SU-DHL-6 (cell line): Measurements from ENCODE around the gene XIST.
"Not testable (repeated sequence)": the region's sequence is repeated elsewhere in the genome, so short reads cannot be mapped to it uniquely, and the experiment has no call there.

Experiments
- H2AFZ ChIP-seq: fragments of 200-600 bp; sonication (generic); 2 replicates; pipeline ENCODE4 v1.6.1; 2014; ENCODE audit warnings: low read depth, mild to moderate bottlenecking, moderate library complexity, mixed read lengths, antibody characterized with exemption, low read length; ENCODE audit not compliant: severe bottlenecking
- H3F3A ChIP-seq: fragments of 200-600 bp; shearing (Covaris generic); 2 replicates; pipeline ENCODE4 v1.6.0; 2016; ENCODE audit warnings: antibody characterized with exemption, mild to moderate bottlenecking; ENCODE audit not compliant: insufficient read depth
- H3K27ac ChIP-seq: fragments of 200-600 bp; sonication (generic); 2 replicates; pipeline ENCODE4 v1.5.1; 2016; ENCODE audit warnings: low read depth, mild to moderate bottlenecking, low read length, moderate library complexity, mixed read lengths
- H3K27me3 ChIP-seq: fragments of 200-600 bp; sonication (generic), shearing (Covaris generic); 2 replicates; pipeline ENCODE4 v1.6.0; 2014; ENCODE audit warnings: mild to moderate bottlenecking, low read length
- H3K36me3 ChIP-seq: fragments of 200-600 bp; sonication (generic); 2 replicates; pipeline ENCODE4 v1.6.1; 2014; ENCODE audit warnings: mild to moderate bottlenecking, low read length, mixed read lengths
- H3K4me2 ChIP-seq: fragments of 300-600, 200-600 bp; shearing (Covaris generic), sonication (generic); 2 replicates; pipeline ENCODE4 v1.6.0; 2014; ENCODE audit warnings: low read length, low read depth, mild to moderate bottlenecking; ENCODE audit not compliant: poor library complexity, severe bottlenecking
- H3K4me3 ChIP-seq: fragments of 200-600 bp; sonication (generic); 2 replicates; pipeline ENCODE4 v1.5.1; 2014; ENCODE audit warnings: antibody characterized with exemption, low read length, mild to moderate bottlenecking, mixed read lengths; ENCODE audit not compliant: insufficient read depth, poor library complexity, severe bottlenecking
- H3K79me2 ChIP-seq: fragments of 200-600 bp; sonication (generic); 2 replicates; pipeline ENCODE4 v1.6.1; 2014; ENCODE audit warnings: mild to moderate bottlenecking, low read length, moderate library complexity; ENCODE audit not compliant: insufficient read depth
- H3K9ac ChIP-seq: fragments of 200-600 bp; sonication (generic); 2 replicates; pipeline ENCODE4 v1.7.0; 2014; ENCODE audit warnings: mild to moderate bottlenecking, low read length
- H3K9me2 ChIP-seq: fragments of 200-600 bp; sonication (generic); replicated peaks from 2 replicates; pipeline ENCODE4 v1.6.1; 2014; ENCODE audit warnings: low read length; ENCODE audit not compliant: insufficient read depth
- H3K9me3 ChIP-seq: fragments of 200-600 bp; sonication (generic); 2 replicates; pipeline ENCODE4 v1.6.1; 2014; ENCODE audit warnings: low read length, mixed read lengths; ENCODE audit not compliant: insufficient read depth
- H4K20me1 ChIP-seq: fragments of 200-600 bp; sonication (generic); 2 replicates; pipeline ENCODE4 v1.6.1; 2014; ENCODE audit warnings: low read depth, mild to moderate bottlenecking, antibody characterized with exemption, low read length, moderate library complexity, mixed read lengths
- CTCF ChIP-seq: fragments of 200-600 bp; sonication (generic); IDR thresholded peaks from one replicate; pipeline ENCODE4 v1.5.1; 2017; ENCODE audit warnings: antibody characterized with exemption, mild to moderate bottlenecking, low read length, moderate library complexity; ENCODE audit not compliant: insufficient read depth, poor library complexity, severe bottlenecking
- EZH2phosphoT487 ChIP-seq: fragments of 200-600 bp; sonication (generic), shearing (Covaris generic); conservative IDR thresholded peaks from 2 replicates; pipeline ENCODE4 v1.6.1; 2018; ENCODE audit warnings: mild to moderate bottlenecking, antibody characterized with exemption, low read length, moderate library complexity, mixed read lengths

Gene XIST

GRCh38 chrX:73817393-73818199 is 34.9 kb downstream of the XIST start:
- Histone ChIP-seq H3K9me3 (no peaks in the 10 kb centered on the region), H3K36me3 (no peaks in the 10 kb centered on the region), H3K4me3 (no peak overlapping the region), H3K4me2 (no peak overlapping the region), H3K27ac (no peak overlapping the region), H3F3A (no peaks in the 10 kb centered on the region), H3K9me2 (no peaks in the 10 kb centered on the region), H3K27me3 (no peaks in the 10 kb centered on the region), H2AFZ (no peak overlapping the region), H4K20me1 (no peaks in the 10 kb centered on the region), H3K9ac (no peak overlapping the region), H3K79me2 (no peaks in the 10 kb centered on the region)
- TF ChIP-seq EZH2phosphoT487 (no peak), CTCF (no peak)

GRCh38 chrX:73812256-73812655 is 40.3 kb downstream of the XIST start:
- H3K27me3 ChIP-seq, result no peaks in the 10 kb centered on the region
- H3K79me2 ChIP-seq, result no peaks in the 10 kb centered on the region
- TF ChIP-seq EZH2phosphoT487 (no peak), CTCF (no peak)
- H3K9me2 ChIP-seq, result no peaks in the 10 kb centered on the region
- no peaks in the 10 kb centered on the region for H4K20me1 ChIP-seq
- no peak overlapping the region for H3K27ac ChIP-seq
- H3K36me3 ChIP-seq, result no peaks in the 10 kb centered on the region
- H3F3A ChIP-seq, result no peaks in the 10 kb centered on the region
- H2AFZ ChIP-seq, result no peak overlapping the region
- H3K9ac ChIP-seq, result no peak overlapping the region
- no peaks in the 10 kb centered on the region for H3K9me3 ChIP-seq
- no peak overlapping the region for H3K4me2 ChIP-seq
- H3K4me3 ChIP-seq, result no peak overlapping the region

- not testable (repeated sequence) for H3K27me3 ChIP-seq, H4K20me1 ChIP-seq, H2AFZ ChIP-seq, H3K9ac ChIP-seq, H3K9me3 ChIP-seq, H3K27ac ChIP-seq, H3K4me2 ChIP-seq, H3F3A ChIP-seq, H3K4me3 ChIP-seq, H3K36me3 ChIP-seq, H3K79me2 ChIP-seq, H3K9me2 ChIP-seq
Observed at GRCh38 chrX:73804109-73804508, 48.4 kb downstream of the XIST start.

GRCh38 chrX:73799888-73800287 is 52.6 kb downstream of the XIST start:
- Histone ChIP-seq H3K9me2 (no peaks in the 10 kb centered on the region), H3K4me3 (no peak overlapping the region), H3K9me3 (no peaks in the 10 kb centered on the region), H2AFZ (no peak overlapping the region), H4K20me1 (no peaks in the 10 kb centered on the region), H3F3A (no peaks in the 10 kb centered on the region), H3K27ac (no peak overlapping the region), H3K4me2 (no peak overlapping the region), H3K79me2 (no peaks in the 10 kb centered on the region), H3K27me3 (no peaks in the 10 kb centered on the region), H3K36me3 (no peaks in the 10 kb centered on the region), H3K9ac (no peak overlapping the region)
- TF ChIP-seq EZH2phosphoT487 (no peak), CTCF (no peak)

- H3K4me3 ChIP-seq, H3K9me3 ChIP-seq, H3K4me2 ChIP-seq, H2AFZ ChIP-seq, H3K79me2 ChIP-seq, H3K27me3 ChIP-seq, H4K20me1 ChIP-seq, H3K27ac ChIP-seq, H3F3A ChIP-seq, H3K9ac ChIP-seq, H3K36me3 ChIP-seq, H3K9me2 ChIP-seq: not testable (repeated sequence)
Observed at GRCh38 chrX:73792511-73792910, 60.0 kb downstream of the XIST start.
